ENCODE measurements around the gene RBM19.

Gene RBM19

DNA sequence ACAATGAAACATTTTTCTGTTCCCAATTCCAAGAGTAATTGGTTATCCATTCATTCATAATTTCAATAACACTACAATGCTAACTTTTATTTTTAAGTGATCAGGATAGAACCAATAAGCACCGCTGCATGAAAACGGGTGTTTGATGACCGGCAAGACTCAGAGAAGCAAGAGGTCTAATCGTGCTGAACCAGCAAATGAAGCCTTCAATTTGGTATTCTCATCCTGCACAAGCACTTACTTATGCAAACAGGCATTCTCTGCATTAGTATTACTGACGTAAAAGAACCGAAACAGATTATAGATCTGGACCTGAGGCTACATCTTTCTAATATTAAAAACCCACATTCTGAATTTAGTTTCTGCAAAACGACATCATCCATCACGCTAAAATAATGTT, 67.7 kb downstream of the RBM19 start:
- no peak for DNase-seq

DNA sequence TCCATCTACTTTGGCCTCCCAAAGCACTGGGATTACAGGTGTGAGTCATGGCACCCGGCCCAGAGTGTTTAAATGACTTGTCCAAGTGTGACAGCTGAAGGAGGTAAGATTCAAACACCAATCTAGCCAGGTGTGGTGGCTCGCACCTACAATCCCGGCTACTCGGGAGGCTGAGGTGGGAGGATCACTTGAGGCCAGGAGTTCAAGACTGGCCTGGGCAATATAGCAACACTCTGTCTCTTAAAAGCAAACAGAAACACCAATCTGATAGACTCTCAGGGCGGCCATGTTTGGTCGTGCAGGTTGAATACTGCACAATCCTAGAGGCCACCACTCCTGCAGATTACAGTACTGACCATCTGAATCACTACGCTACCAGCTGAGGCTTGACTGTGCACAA, 68.7 kb downstream of the RBM19 start:
- no peak for DNase-seq

DNA sequence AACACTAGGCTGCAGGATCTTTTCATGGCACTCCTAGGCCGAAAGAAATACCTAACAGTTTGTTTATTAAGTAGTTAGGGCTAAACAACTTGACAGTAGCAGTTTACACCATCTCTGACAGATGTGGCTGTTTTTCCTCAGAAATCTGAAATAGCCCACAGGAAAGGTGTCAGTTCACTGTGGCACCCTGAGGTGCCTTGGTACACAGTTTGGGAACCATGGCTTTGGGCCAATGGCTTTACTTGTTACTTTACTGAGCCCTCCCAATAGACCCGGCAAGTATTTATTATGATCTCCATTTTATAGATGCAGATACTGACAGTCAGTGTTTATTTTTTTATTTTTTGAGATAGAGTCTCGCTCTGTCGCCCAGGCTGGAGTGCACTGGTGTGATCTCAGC, 69.3 kb downstream of the RBM19 start:
- no peak for DNase-seq

DNA sequence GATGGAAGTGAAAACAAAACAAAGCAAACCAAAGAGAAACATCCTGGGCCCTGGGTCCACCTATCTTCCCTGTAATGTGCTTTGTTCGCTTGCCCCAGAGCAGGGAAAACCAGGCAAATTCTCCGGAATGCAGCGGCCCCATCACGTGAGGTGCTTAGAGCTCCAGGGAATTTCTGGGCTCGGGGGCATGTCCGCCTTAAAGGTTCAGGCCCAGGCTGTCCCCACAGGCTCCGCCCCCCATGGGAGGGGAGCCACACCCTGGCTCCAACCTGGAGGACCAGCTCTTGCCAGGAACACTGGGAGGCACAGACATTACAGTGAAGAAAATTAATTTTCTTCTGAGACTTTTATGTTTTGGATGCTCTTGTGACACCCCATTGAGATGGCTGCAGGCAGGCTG, 69.9 kb downstream of the RBM19 start:
- DNase-seq = no peak

DNA sequence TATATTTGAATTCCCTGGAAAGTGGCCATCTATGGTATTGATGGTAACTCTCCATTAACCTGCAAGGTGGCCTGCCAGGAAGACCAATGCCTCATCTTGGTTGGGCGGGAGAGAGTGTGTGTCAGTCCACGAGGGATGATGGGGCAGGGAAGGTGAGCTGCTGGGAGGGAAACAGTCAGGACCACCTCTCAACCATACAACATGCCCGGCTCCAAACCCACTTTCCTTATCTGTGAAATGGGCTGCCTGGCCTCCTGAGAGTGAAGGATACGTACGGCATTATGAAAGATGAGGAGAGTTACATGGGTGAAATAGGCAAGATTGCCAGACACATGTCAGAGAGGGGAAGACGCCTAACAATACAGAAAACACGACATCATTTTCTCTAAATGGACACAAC, 70.9 kb downstream of the RBM19 start:
- DNase-seq = no peak

DNA sequence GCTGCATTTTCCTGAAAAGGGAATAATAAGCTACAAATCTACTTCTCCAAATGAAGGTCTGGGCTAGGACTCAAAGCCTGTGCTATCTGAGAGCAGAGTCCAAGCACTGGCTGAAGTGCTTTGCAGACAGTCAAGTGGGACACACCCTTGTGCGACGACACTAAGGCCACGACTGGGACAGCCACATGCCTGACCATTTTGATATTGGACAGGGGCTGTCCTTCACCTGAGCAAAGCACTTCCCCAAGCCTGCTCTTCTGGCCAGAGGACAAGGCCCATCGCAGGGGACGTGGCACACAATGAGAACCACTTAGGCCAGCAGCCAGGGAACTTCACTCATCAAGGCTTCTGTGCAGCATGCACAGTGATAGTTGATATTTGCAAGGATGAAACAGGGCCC, 71.4 kb downstream of the RBM19 start:
- DNase-seq = no peak

DNA sequence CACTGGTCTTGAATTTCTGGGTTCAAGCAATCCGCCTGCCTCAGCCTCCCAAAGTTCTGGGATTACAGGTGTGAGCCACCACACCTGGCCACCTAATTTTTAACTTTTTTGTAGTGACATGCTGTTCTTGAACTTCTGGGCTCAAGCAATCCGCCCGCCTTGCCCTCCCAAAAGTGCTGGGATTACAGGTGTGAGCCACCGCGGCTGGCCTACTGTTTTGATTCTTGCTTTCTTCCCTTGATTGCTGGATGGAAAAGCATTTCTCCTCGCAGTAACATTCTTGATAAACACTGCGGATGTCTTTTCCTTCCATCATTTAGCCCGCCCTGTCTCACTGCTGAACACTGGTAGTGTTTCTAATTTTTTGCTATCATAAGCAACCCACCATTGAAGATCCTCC, 72.9 kb downstream of the RBM19 start:
- no peak for DNase-seq

DNA sequence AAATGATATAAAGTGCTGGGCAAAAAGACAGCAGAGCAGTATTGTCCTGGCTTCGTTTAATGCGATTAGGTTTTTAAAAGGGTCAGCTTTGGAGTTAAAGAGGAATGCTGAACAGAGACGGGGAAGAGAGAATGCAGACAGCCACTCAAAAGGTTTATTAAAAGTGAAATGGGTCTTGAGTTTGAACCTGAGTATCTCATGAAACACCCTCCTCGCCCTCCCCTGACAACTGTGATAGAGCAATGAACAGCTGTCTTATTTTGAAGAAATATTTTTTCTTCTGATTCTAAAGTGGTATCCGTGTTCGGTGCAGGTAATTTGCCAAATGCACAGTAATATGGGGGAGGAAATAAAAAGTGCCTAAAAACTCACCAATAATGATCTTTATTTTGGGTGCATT, 73.6 kb downstream of the RBM19 start:
- no peak for DNase-seq

DNA sequence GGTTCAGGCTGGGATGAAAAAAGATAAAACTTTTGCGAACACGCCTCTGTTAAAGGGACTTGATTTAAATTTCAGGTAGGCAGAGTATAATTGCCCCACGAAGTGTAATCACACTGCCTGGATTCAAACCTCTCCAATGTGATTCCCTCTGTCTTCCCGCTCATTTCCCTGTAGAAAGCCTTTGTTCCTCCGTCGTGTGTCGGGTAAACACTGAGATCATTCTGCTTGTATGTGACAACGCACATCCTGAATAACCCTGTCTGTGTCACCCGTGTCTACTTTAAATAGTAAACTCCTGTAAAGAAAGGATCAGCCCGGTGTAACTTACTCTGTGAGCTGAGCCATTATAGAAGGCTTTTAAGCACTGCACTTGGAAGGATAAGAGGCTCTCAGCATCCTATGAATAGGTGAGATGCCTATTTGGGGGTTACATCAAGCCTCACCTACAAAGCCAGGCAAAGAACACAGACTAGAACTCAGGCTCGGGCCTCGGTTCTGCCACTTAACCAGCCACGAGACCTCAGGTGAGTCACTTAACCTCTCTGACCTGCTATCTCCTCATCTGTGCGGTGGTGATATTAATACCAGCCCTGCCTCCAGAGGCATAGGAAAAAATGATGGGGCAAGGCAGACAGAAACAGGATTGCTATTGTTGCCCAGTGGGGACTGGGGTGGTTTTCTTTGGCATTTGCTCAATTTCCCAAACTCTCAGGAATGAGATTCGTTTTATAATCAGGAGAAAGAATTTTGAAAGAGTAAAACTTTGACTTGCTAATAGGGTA, 74.2 kb downstream of the RBM19 start:
- DNase-seq = no peak

DNA sequence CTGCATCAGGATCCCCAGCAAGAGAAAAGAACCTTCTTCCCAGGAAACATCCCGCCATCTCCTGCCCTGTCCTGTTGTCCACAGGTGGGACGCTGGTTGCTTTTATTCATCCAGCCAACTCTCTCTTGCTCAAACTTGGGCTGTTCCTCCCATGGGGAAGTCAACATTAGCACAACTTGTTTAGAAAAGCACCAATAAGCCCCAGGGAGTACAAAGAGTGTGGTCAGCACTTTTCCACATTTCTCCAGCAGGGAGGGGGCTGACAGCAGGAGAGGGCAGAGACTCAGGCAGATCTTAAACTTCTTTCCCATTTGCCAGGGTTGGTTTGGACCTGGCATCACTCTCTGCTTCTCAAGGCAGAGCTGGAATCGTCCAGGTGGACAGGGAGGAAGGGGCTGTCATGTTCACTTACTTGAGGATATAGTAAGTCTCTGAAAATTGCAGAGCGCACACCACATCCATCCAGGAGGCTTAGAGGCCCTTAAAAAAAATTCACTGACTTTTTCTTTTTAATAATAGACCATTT, 74.9 kb downstream of the RBM19 start:
- DNase-seq = no peak

DNA sequence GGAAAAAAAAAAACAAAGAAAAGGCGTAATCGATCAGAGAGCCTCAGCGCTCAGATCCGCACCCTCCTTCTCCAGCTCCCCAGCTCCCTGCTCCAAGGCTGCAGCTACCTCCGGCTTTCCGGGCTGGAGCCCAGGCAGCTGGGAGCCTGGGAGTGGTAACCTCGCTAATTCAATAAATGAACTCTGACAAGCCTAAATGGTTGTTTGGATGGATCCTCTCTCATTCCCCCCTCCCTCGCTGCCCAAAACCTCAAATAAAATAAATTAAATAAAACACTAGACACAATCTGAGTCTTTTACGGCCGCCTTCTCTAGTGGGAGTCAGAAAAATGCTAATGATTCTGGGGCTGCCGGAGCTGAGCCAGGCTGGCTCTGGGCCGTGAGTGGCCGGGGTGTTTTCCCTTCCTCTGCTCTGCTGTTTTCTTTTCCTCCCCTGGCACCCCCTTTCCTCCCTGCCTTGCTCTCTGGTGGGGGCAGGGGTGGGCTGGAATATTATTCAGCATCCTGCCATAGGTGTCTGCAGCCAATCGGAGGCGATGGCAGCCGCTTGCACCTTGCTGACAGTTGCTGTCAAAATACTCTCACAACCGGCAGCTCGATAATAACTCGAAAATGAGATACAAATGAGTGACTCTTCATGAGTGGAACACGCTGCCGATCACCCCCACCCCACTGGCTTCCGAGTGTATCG, 76.1 kb downstream of the RBM19 start:
- no peak for DNase-seq

DNA sequence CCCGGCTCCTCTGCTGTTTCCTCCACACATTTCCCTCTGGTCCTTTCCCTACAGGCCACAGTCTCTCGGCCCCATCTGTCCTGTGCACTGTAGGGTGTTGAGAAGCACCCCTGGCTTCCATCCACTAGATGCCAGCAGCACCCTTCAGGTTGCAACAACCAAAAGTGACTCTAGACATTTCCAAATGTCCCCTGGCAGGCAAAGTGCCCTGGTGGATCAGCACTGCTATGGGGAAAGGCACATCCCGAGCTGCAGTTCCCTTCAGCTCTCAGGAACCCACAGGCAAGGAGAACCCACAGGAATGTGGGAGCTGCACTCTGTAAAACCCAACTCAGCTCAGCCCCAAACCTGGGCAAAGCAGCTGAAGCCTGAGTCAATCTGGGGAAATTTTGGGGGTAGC, 77.0 kb downstream of the RBM19 start:
- DNase-seq = no peak

DNA sequence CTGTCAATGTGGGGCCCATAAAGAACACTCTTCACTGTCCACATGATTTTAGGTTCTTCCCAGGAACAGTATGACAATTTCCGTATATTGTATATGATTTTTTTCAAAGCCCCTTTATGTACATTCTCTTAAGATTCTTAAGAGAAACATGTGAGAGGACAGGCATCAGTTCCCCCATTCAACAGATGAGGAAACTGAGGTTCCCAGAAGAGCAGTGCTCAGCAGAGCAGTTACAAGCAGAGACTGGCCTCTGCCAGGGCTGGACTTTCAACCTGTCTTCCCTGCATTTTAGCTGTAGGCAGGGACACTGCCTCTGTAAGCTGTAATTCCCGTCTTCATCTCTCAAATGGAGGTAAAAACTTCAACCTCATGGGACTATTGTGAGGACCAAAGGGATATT, 77.7 kb downstream of the RBM19 start:
- no peak for DNase-seq

DNA sequence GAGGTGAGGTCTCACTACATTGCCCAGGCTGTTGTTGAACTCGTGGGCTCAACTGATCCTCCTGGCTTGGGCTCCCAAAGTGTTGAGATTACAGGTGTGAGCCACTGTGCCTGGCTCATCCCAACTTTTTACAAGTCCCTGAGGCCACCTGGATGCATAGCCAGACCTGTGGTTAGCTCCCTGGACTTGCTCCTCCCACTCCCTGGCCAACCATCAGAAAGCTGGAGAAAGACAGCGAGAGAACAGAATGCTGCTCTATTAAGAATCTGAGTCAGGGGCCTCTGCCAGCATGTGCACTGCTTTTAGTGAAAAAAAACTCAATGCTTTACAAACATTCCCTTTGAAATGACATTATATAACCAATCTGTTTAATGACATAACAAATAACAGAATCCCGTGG, 78.2 kb downstream of the RBM19 start:
- DNase-seq = no peak

DNA sequence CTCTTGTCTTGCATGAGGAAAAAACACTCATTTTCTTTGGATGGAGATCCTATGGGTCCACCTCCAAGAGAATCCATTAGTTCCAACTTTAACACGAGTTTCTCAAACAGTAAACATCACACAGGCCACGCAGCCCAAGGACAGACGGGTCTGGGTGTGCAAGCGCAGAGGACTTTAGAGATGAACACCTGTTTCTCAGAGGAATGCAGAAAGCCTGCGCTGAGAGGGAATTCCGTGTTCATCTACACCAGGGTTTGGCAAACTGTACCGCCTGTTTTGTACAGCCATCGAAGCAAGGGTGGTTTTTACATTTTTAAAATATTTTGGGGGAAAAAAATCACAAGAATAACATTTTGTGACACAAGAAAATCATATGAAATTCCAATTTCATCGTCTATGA, 79.4 kb downstream of the RBM19 start:
- no peak for DNase-seq

DNA sequence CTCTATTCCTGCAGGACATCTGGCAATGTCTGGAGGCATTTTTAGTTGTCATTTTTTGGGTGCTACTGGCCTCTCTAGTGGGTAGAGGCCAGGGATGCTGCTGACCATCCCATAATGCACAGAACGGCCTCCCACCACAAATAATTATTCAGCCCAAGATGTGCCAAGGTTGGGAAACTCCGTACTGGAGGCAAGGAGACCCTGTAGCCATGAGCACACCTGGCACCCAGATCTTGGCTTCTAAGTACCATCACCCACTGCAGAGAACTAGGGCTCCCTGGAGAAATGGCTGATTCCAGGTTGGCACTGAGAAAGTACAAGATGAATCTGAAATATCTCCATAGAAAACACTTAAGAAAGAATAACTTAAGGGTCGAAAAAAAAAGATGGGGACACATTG, 81.7 kb downstream of the RBM19 start:
- no peak for DNase-seq

DNA sequence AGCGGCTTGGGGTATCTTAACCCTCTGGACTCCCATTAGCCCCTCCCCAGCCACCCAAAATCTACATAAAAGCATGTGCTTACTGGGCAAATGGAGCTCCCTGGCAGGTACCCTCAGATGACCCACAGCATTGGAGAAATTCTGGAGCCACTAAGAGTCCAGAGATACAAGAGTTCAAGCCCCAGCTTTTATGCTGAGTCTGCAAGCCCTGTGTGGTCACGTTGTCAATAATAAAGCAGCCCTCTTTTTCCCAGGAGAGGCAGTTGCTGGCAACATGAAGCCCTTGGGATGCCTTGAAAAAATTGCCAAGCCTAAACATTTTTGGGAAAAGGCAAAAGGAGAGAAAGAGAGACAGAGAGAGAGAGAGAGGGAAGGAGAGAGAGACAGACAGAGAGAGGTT, 83.4 kb downstream of the RBM19 start:
- DNase-seq = no peak

DNA sequence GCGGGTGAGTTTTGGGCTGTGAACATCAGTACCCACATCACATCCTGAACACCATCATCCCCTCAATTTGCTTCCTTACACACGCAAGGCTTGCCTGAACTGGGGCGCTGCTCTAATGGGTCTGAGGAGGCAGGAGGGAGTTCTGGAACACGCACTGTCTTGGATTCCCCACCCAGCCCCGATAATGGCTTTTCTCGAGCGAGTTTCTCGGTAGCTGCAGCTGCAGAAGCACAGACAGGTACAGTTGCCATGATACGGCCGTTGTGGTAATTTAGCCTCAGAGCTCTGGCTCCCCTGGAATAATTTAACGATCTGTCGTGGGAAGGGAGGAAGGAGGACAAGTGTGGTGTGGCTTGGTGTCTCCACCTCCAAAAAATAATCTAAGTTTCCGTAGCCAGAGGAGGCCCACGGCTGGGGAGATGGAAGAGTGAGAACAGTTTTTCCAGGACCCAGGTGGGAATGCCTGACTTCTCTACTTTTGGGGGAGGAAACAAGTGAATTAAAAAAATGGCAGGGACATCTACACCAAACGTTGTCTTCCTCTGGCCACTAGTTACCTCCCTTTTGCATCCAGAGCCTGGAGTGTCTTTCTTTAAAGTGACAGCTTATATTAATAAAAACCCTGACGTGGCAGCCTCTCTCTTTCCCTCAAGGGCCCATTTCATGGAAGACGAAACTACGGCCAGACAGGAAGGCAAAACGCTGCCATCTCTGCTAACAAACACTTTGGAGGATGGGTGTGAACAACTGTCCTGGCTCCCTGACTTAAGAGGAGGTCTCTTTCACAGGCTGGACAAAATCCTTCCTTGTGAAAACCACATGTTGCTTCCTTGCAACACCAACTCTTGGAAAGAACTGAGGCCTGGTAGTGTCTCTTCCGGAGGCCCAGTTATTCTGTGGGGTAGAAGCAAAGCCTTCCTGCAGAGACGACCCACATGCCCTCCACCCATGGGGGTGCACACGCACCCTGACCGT, 84.8 kb downstream of the RBM19 start:
- no peak for DNase-seq

DNA sequence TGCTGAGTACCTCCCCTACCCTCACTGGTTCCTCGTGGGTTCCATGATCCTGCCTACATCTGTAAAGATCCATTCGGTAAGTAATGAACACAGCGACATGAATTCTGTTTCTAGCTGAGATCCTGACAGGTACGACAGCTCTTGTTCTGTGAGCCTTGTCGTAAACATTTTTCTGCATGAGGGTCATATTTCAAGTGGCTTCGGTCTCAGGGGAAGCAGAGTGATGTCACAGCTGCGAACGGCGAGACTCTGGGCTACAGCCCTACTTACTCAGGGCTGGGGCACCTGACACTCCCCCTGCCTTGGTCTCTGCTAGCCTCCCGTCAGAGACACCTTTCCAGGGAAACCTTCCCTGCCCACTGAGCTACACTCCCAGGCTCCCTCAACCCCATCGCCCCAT, 85.8 kb downstream of the RBM19 start:
- peak; percentile 33 to 51 for DNase-seq

DNA sequence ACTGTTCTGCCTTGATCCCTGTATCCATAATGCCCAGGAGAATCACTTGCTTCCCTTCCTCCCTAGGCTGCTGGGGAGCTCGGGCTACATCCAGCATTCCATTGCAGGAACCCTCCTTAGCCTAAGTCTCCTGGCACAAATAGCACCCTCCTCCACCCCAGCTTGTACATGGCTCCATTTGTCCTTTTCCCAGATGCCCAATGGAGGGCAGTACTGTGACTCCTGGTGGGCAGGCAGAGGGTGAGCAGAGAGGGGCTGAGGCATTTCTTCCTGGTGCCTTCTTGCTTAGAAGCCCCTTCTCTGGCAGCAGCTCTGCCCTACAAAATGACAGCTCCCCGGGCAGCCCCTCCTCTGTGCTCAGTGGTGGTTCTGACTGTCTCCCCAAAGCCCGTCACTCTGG, 86.5 kb downstream of the RBM19 start:
- DNase-seq = no peak

DNA sequence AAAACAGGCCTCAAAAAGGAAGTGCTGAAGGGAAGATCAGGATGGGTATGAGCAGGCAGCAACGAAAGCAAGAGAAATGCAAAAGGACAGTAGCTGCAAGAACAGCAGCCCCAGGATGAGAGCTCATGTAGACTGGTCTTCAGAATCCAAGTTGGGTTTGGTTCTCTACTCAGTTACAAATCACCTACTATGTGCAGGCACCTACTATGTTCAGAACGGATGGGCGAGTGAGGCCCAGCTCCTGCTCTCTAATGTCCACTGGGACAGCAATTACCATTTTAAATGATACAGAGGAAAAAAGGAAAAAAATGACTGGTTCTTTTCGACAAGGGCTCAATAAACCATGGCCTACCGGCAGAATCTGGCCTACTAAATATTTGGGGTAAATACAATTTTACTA, 88.5 kb downstream of the RBM19 start:
- no peak for DNase-seq

DNA sequence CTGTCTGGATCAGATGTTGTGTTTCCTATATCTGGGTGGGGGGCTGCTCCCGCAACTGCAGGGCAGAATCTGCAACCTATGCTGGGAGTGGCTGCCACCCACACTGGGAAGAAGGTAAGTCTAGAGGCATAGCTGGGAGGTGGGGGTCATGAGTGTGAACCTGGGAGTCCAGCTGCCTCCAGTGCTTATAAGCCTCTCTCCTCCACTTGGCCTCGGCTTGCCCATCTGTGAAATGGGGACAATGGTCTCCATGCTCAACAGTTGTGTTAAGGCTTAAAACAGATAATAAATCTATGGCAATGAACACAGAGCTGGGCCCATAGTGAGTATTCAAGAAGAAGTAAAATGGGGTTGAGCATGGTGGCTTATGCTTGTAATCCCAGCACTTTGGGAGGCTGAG, 90.0 kb downstream of the RBM19 start:
- DNase-seq = no peak

DNA sequence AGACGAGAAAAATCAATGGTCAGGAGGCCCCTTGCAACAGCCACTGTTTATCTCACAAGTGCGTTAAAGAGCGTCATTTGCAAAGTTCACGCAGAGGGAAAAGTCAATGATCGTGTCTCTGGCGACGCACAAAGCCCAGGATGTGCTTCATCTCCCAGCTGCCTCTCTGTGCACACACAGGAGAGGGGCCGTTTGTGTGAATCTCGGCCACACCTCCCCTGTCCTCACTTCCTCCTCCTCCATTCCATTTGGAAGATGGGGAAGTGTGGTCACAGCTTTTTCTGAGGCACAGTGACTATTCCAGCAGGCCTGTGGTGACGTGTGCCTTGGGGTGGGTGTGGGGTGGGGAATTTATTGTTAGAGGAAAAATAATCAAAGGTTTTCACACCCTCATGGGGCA, 90.4 kb downstream of the RBM19 start:
- DNase-seq = peak; percentile 79 to 91
